ENCODE measurements around the gene ETV6.

GRCh38 chr12:11729439-11730150 is 80.1 kb downstream of the ETV6 start:
- TF ChIP-seq ZNF274 (IDR thresholded peaks at IDR 0.05; ENCODE audit: low read depth, low read length) = no peak
- TF ChIP-seq SUZ12 (IDR thresholded peaks at IDR 0.05; ENCODE audit: extremely low read depth, insufficient read depth, insufficient read length) = no peak
